Fibroblast of villous mesenchyme (primary cell): Measurements from ENCODE around the gene CCDC74B. TPM values are rescaled to one million over a fixed set of nuclear protein-coding genes. Genes with fewer than 3 reads are reported as not detected.
"Not testable (repeated sequence)": the region's sequence is repeated elsewhere in the genome, so short reads cannot be mapped to it uniquely, and the experiment has no call there.

ENCODE experiments used
- DNase-seq: peaks from one replicate; pipeline ENCODE4 v3.0.0-alpha.2; 2010; ENCODE audit warnings: low read depth
- H3K4me3 ChIP-seq: 2 replicates; pipeline ENCODE4 v1.5.1; 2011; ENCODE audit warnings: low read depth, mild to moderate bottlenecking, low read length
- total RNA-seq: library from RNA; depleted of rRNA; stranded (reverse); fragments of >200 nt; gene quantifications from 2 replicates; pipeline ENCODE4 v1.2.3, GENCODE V29; 2012
- TF ChIP-seq, protein P1 (sequence below): IDR thresholded peaks from 2 replicates; pipeline ENCODE4 v1.5.1; 2012; ENCODE audit warnings: low read depth, mild to moderate bottlenecking, low read length; ENCODE audit not compliant: insufficient read depth

The CCDC74B gene
- total RNA-seq: 4.2 and 4.3 TPM in 2 replicates

DNA sequence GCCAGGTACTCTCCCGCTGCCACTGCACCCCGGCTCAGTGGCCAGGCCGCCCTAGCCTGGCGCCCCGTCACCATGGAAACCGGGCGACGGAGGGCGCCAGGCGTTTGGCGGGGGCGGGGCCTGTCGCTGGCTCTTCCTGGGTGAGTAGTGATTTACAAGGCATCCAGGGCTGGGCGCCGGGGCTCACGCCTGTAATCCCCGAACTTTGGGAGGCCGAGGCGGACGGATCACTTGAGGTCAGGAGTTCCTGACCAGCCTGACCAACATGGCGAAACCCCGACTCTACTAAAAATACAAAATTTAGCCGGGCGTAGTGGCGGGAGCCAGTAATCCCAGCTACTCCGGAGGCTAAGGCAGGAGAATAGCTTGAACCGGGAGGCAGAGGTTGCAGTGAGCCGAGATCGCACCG, at the start of gene CCDC74B:
Gene CCDC74B (minus strand): TSS at position 107 of the 409 bp plus-strand sequence. CDS start 116 bp downstream, outside the sequence.
- DNase-seq: peak; percentile 36
- peak within 1 kb of the TSS; percentile 45 for H3K4me3 ChIP-seq

DNA sequence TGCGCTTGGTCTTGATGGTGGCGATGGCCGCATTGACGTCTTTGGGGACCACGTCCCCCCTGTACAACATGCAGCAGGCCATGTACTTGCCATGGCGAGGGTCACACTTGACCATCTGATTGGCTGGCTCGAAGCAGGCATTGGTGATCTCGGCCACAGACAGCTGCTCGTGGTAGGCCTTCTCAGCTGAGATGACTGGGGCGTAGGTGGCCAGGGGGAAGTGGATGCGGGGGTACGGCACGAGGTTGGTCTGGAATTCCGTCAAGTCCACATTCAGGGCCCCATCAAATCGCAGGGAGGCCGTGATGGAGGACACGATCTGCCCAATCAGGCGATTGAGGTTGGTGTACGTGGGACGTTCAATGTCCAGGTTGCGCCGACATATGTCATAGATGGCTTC, 48.9 kb upstream of the CCDC74B start:
- H3K4me3 ChIP-seq, DNase-seq: not testable (repeated sequence)

DNA sequence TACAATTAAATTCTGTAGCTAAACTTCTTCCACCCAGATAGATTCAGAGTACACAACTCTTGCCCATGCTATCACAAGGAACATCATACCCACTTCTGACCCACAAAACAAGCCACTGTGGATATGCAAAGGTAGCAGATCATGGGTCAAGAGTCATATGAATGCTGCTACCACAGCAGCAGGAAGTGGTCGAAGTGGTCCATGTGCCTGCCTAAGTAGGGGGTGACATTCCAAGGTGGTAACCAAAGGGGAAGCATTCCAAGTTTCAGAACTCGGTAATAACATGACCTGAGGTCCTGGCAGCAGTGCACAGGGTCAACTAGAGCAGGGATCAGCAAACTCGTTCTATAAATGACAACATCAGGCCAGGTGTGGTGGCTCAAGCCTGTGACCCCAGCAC, 47.5 kb upstream of the CCDC74B start:
- not testable (repeated sequence) for DNase-seq, H3K4me3 ChIP-seq

DNA sequence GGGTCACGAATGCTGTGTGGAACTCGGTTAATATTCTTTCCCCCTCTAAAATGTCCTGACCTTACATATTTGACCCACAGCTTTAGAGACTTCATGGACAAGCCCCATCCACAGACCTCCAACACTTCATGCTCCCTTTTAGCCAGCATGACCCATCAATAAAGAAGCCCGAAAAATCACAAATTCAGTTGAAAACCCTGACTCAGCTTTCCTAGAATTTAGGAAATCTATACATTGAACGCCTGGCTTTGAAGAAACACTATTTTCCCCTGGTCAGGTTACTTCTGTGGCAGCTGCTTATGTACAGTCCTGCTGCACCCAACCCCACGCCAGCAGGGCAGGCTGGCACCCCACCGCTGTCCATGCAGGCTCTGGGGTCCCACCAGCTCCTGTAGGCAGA, 46.4 kb upstream of the CCDC74B start:
- not testable (repeated sequence) for H3K4me3 ChIP-seq, DNase-seq

DNA sequence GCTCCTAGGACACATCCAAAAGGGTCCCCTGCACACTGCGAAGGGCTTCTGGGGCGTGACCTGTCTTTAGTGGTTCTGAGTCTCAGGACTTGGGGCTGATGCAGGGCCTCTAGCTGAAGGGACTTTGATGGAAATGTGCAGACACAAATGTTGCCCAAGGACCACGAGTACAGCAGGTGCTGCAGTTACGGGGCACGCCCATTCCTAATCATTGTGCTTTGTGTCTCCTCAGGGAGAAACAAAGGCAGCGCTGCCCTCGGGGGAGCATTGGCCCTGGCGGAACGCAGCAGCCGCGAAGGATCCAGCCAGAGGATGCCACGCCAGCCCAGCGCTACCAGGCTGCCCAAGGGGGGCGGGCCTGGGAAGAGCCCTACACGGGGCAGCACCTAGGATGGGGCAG, 45.3 kb upstream of the CCDC74B start:
- DNase-seq: no peak
- TF ChIP-seq, protein P1, sequence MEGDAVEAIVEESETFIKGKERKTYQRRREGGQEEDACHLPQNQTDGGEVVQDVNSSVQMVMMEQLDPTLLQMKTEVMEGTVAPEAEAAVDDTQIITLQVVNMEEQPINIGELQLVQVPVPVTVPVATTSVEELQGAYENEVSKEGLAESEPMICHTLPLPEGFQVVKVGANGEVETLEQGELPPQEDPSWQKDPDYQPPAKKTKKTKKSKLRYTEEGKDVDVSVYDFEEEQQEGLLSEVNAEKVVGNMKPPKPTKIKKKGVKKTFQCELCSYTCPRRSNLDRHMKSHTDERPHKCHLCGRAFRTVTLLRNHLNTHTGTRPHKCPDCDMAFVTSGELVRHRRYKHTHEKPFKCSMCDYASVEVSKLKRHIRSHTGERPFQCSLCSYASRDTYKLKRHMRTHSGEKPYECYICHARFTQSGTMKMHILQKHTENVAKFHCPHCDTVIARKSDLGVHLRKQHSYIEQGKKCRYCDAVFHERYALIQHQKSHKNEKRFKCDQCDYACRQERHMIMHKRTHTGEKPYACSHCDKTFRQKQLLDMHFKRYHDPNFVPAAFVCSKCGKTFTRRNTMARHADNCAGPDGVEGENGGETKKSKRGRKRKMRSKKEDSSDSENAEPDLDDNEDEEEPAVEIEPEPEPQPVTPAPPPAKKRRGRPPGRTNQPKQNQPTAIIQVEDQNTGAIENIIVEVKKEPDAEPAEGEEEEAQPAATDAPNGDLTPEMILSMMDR: no peak
- no peak overlapping the region for H3K4me3 ChIP-seq

DNA sequence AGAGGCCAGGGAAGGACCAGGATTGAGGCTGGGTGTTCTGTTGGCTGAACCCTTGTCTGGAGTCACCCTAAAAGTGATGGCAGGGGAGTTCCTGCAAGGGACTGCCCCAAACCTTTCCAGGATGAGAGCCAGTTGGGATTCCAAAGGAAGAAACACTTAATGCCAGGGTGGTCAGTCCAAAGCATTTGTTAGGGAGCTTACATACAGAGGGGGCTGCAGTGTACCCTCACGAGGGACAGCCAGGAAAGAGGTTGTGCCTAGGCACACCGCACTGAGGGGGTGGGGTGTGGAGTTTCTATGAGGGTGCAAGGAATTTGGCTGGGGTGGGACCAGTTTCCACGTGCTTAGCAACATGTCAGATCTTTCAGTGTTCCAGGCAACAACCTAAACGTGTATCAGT, 44.0 kb upstream of the CCDC74B start:
- not testable (repeated sequence) for DNase-seq, H3K4me3 ChIP-seq

DNA sequence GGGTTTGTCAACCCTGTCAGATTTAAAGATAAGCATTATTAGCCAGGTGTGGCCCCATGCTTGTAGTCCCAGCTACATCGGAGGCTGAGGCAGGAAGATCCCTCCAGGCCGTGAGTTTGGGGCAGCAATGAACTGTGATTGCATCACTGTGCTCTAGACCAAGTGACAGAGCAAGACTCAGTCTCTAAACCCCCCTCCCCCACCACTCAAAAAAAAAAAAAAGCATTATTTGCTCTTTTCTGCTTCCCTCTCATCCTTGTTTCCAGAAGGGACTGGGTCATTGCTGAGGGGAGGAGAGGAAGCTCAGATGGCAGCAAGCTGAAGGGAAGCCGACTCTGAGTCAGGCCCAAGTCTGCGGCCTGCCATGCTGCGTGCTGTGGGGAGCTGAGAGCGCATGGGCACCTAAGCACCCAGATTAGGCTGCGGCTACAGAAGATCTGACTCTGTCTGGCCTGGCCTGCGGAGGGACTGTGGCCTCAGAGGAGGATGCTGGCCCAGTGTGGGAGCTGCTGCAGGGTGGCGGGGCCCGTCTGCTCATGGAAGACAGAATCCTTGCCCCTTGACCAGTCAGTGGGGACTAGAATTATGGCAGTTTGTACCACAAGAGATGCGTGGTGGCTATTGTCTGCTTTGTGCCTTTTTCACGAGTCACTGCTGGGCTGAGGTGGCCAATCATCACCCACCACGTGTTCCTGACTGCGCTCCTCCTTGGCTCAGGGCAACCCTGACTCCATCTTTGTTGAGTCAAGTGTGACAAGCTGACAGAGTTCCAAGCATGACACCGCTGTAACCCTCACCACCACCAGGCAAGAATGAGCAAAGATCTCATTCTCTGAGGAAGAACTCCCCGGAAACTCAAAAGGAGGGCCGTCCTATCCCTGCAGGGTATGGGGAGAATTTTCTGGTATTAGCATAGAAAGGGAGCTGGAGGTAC, 43.2 kb upstream of the CCDC74B start:
- not testable (repeated sequence) for DNase-seq, H3K4me3 ChIP-seq

DNA sequence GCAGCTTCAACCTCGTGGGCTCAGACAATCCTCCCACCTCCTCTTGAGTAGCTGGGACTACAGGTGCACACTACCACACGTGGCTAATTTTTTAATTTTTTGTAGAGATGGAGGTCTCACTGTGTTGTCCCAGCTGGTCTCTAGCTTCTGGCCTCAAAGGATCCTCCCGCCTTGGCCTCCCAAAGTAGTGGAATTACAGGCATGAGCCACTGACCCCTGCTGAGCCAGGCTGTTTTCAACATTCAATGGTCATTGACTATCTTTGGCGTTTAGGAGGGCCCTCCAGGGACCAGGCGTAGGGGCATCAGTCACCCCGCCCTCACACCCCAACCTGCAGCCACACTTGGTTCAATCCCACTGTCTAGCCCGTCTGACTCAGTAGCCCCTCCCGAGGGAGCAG, 42.4 kb upstream of the CCDC74B start:
- no peak for DNase-seq
- TF ChIP-seq, protein P1: no peak
- no peak overlapping the region for H3K4me3 ChIP-seq

DNA sequence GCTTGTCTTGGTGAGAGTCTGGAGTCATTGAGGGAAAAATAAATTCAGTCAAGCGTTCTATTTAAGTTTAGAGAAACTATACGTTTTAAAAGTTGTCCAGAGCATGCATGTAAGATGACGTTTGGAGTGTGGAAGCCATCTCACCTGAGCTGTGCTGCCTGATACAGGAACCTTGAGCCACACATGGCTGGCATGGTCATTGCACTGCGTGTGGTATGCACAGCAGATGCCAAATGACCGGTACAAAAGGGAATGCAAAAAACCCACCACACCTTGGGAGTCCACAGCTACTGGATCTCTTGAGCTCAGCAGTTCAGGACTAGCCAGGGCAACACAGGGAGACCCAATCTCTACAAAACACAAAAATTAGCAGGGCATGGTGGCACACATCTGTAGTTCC, 41.5 kb upstream of the CCDC74B start:
- TF ChIP-seq, protein P1: no peak
- no peak for DNase-seq

DNA sequence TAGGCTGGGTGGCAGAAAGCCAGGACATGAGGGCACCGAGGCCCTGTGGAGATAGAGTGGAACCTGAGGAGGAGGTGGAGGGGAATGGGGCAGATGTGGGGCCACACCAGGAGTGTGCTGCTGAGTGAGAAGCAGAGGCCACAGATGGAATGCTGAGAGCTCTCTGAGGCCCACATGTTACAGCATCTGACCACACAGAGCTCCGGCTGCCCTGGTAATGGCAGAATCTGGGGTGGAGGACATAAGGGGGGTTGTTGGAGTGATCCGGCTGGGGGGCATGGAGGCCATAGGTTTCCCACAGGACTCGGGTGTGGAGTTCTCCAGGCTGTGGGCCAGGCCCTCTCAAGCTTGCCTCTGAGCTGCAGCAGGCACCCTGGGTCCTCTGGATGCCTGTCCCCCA, 41.0 kb upstream of the CCDC74B start:
- H3K4me3 ChIP-seq: no peak overlapping the region
- TF ChIP-seq, protein P1: no peak
- DNase-seq: no peak

More for the DNA sequence above, 41.5 kb upstream of the CCDC74B start:
- H3K4me3 ChIP-seq: no peak overlapping the region
